ENCODE measurements around the gene AK3.
"Not testable (repeated sequence)": the region's sequence is repeated elsewhere in the genome, so short reads cannot be mapped to it uniquely, and the experiment has no call there.

Gene AK3

GRCh38 chr9:4662989-4663792 lies 77.8 kb downstream of the AK3 start:
- DNase-seq, result no peak

DNA sequence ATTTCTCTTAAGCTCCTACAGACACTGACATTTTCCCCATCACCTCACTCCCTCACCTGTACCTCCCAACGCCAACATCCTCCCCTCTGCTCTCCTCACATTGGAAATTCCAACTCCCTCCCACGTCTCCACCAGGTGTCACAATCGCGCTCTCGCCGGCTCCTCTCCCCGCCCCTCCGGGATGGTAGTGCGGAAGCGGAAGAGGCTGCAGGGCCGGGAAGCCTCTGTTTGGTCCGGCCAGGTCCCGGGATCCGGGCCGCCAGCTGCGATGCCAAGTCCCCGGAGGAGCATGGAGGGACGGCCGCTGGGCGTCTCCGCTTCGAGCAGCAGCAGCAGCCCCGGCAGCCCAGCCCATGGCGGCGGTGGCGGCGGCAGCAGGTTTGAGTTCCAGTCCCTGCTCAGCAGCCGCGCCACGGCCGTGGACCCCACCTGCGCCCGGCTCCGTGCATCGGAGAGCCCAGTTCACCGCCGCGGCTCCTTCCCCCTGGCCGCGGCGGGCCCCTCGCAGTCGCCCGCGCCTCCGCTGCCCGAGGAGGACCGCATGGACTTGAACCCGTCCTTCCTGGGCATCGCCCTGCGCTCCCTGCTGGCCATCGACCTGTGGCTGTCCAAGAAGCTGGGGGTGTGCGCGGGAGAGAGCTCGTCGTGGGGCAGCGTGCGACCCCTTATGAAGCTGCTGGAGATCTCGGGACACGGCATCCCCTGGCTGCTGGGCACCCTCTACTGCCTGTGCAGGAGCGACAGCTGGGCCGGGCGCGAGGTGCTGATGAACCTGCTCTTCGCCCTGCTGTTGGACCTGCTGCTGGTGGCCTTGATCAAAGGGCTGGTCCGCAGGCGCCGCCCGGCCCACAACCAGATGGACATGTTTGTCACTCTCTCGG lies 78.7 kb downstream of the AK3 start, which contains the start of gene PLPP6:
TSS of gene PLPP6 (plus strand) at position 187 of the 881 bp plus-strand sequence. CDS start at position 269, 82 bp downstream.
- peak; percentile 73 for DNase-seq

DNA sequence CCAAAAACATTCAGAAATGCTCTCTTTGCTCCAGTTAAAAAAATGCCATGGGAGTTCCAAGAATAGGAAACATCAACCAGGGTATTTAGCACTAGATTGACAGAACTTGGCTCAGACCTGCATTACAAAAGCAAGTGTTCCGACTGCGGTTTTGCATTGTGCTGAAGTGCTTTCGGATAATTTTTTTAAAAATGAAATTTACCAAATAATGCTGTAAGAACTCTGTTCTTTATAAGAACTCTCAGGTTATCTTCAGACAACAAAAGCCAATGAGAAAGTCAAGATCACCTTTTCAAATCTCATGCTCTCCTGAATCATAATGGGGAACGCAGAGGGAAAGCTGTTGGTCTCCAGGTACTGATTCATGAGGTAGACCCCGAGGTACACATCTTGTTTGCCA lies 79.4 kb downstream of the AK3 start:
- no peak for DNase-seq

- peak; percentile 33 for DNase-seq
Observed at GRCh38 chr9:4661165-4661564, 79.8 kb downstream of the AK3 start.

GRCh38 chr9:4660665-4661064 lies 80.3 kb downstream of the AK3 start:
- DNase-seq, result not testable (repeated sequence)
